K562 (cell line): ENCODE results near the gene CACNG7. TPM values are rescaled to one million over a fixed set of nuclear protein-coding genes. Genes with fewer than 3 reads are reported as not detected.

Experiments
- BRCA1 ChIP-seq, 2 experiments: fragments of 450-650 bp in 1 of 2; sonication (generic) in 1 of 2; formaldehyde crosslinking in 1 of 2; IDR thresholded peaks; 2 replicates each; pipeline versions ENCODE4 v1.5.0 to v1.6.1; 2017 to 2020; ENCODE audit warnings: mild to moderate bottlenecking in 1 of 2, missing genetic modification reagents in 1 of 2
- CREB1 ChIP-seq, 2 experiments: sonication (generic) in 1 of 2; formaldehyde crosslinking in 1 of 2; IDR thresholded peaks; 2 replicates each; pipeline versions ENCODE4 v1.6.1 to v1.8.0; 2012 to 2022; ENCODE audit warnings: inconsistent platforms in 1 of 2, mild to moderate bottlenecking in 1 of 2, missing genetic modification reagents in 1 of 2, moderate library complexity in 1 of 2
- E2F3 ChIP-seq: fragments of 250-450 bp; sonication (Bioruptor Pico); IDR thresholded peaks from 2 replicates; pipeline ENCODE4 v1.4.0; 2020; ENCODE audit warnings: mild to moderate bottlenecking
- GABPB1 ChIP-seq: sonication (generic); formaldehyde crosslinking; IDR thresholded peaks from 2 replicates; pipeline ENCODE4 v1.8.0; 2022; ENCODE audit warnings: mild to moderate bottlenecking, missing genetic modification reagents
- GATAD2A ChIP-seq: fragments of 450-650 bp; IDR thresholded peaks from 2 replicates; pipeline ENCODE4 v1.6.1; 2017
- HDAC1 ChIP-seq, 2 experiments: fragments of 450-650 bp; IDR thresholded peaks; 2 replicates each; pipeline ENCODE4 v1.6.1; 2016 to 2017; ENCODE audit warnings: inconsistent platforms in 1 of 2, mild to moderate bottlenecking in 1 of 2, moderate library complexity in 1 of 2
- ILK ChIP-seq: fragments of 450-650 bp; IDR thresholded peaks from 2 replicates; pipeline ENCODE4 v1.6.1; 2016; ENCODE audit warnings: missing genetic modification characterization, low read depth, mild to moderate bottlenecking, missing compliant biosample characterization, moderate library complexity, borderline replicate concordance
- KDM2B ChIP-seq: fragments of 250-450 bp; sonication (Bioruptor Pico); IDR thresholded peaks from 2 replicates; pipeline ENCODE4 v1.8.0; 2021; ENCODE audit warnings: mild to moderate bottlenecking, moderate library complexity
- MYBL2 ChIP-seq, 2 experiments: fragments of 450-650 bp in 1 of 2; sonication (generic) in 1 of 2; formaldehyde crosslinking in 1 of 2; IDR thresholded peaks; 2 replicates each; pipeline versions ENCODE4 v1.6.1 to v1.8.1; 2017 to 2022; ENCODE audit warnings: borderline replicate concordance in 1 of 2, inconsistent platforms in 1 of 2, low read depth in 1 of 2, mild to moderate bottlenecking in 1 of 2, missing genetic modification reagents in 1 of 2, moderate library complexity in 1 of 2
- MYC ChIP-seq, 2 experiments: fragments of 250-450 bp in 1 of 2; sonication (Bioruptor Pico) in 1 of 2; IDR thresholded peaks; 2 replicates each; pipeline versions ENCODE4 v1.5.1 to v1.6.1; 2012 to 2021; ENCODE audit warnings: low read depth in 2 of 2, borderline replicate concordance in 1 of 2, improper control_type of control experiment in 1 of 2, low read length in 1 of 2, mild to moderate bottlenecking in 1 of 2, moderate library complexity in 1 of 2
- NBN ChIP-seq: fragments of 450-650 bp; IDR thresholded peaks from 2 replicates; pipeline ENCODE4 v1.6.1; 2016; ENCODE audit warnings: low read depth, mild to moderate bottlenecking
- NR2C2 ChIP-seq, 2 experiments: fragments of 200-800 bp in 1 of 2; sonication (Bioruptor generic) in 1 of 2; sonication (generic) in 1 of 2; formaldehyde crosslinking in 1 of 2; IDR thresholded peaks; 2 replicates each; pipeline versions ENCODE4 v1.6.1 to v1.8.0; 2016 to 2022; ENCODE audit warnings: mild to moderate bottlenecking in 1 of 2, missing compliant biosample characterization in 1 of 2, missing genetic modification characterization in 1 of 2, missing genetic modification reagents in 1 of 2
- SMAD4 ChIP-seq: fragments of 250-450 bp; sonication (Bioruptor Pico); conservative IDR thresholded peaks from 2 replicates; pipeline ENCODE4 v1.8.0; 2021; ENCODE audit warnings: inconsistent platforms, mild to moderate bottlenecking, moderate library complexity
- SREBF2 ChIP-seq: sonication (generic); formaldehyde crosslinking; IDR thresholded peaks from 2 replicates; pipeline ENCODE4 v1.4.0; 2020; ENCODE audit warnings: mild to moderate bottlenecking, missing genetic modification reagents
- SRSF1 ChIP-seq: fragments of 200-400 bp; formaldehyde crosslinking; IDR thresholded peaks from 2 replicates; pipeline ENCODE4 v1.6.1; 2017; ENCODE audit warnings: mild to moderate bottlenecking, low read depth, low read length, moderate library complexity
- TRIM24 ChIP-seq, 2 experiments: fragments of 450-650 bp; IDR thresholded peaks; 2 replicates each; pipeline ENCODE4 v1.6.1; 2016
- ZNF41 ChIP-seq: fragments of 250-450 bp; sonication (Bioruptor Pico); conservative IDR thresholded peaks from 2 replicates; pipeline ENCODE4 v1.4.0; 2020; ENCODE audit warnings: mild to moderate bottlenecking
- ZNF76 ChIP-seq: fragments of 250-450 bp; sonication (Bioruptor Pico); IDR thresholded peaks from 2 replicates; pipeline ENCODE4 v1.4.0; 2020; ENCODE audit warnings: mild to moderate bottlenecking, moderate library complexity, borderline replicate concordance
- polyA plus RNA-seq, 8 experiments: library from polyadenylated mRNA; depleted of rRNA in 4 of 8; stranded (reverse) in 5 of 8; unstranded in 3 of 8; fragments of >200 nt; fragmentation: Nextera tagmentation in 2 of 8; fragmentation: Illumina TruSeq in 1 of 8; extraction: Ambion mirVana in 2 of 8; extraction: Trizol in 1 of 8; gene quantifications; 2 replicates each; pipeline versions ENCODE4 v1.2.1 to v1.2.3, GENCODE V29; 2011 to 2014; ENCODE audit warnings: inconsistent platforms in 1 of 8, missing spikeins in 1 of 8
- total RNA-seq, 7 experiments: library from RNA; depleted of rRNA in 6 of 7; stranded (reverse); fragments of >200 nt in 6 of 7; fragmentation: Illumina TruSeq in 2 of 7; extraction: Trizol in 2 of 7; gene quantifications; 2 replicates each; pipeline versions ENCODE4 v1.2.1 to v1.2.3, GENCODE V29; 2011 to 2021; ENCODE audit warnings: low replicate concordance in 1 of 7
- TF ChIP-seq, protein P1 (sequence below): fragments of 450-650 bp; formaldehyde crosslinking; IDR thresholded peaks from 2 replicates; pipeline ENCODE4 v1.4.0; 2020; ENCODE audit warnings: mild to moderate bottlenecking, mixed read lengths
- TF ChIP-seq, protein P2 (sequence below): sonication (generic); formaldehyde crosslinking; IDR thresholded peaks from 2 replicates; pipeline ENCODE4 v1.8.0; 2022; ENCODE audit warnings: mild to moderate bottlenecking, low read depth, missing genetic modification reagents
- TF ChIP-seq, protein P3 (sequence below): fragments of 200-800 bp; sonication (Bioruptor generic); IDR thresholded peaks from 2 replicates; pipeline ENCODE4 v1.6.1; 2017; ENCODE audit warnings: missing genetic modification characterization, missing compliant biosample characterization

The CACNG7 gene
- total and polyA plus RNA-seq, 9 of the 15 experiments (the other 6 are each of a cell fraction or from before 2014, with no cell fraction given) = not detected

DNA sequence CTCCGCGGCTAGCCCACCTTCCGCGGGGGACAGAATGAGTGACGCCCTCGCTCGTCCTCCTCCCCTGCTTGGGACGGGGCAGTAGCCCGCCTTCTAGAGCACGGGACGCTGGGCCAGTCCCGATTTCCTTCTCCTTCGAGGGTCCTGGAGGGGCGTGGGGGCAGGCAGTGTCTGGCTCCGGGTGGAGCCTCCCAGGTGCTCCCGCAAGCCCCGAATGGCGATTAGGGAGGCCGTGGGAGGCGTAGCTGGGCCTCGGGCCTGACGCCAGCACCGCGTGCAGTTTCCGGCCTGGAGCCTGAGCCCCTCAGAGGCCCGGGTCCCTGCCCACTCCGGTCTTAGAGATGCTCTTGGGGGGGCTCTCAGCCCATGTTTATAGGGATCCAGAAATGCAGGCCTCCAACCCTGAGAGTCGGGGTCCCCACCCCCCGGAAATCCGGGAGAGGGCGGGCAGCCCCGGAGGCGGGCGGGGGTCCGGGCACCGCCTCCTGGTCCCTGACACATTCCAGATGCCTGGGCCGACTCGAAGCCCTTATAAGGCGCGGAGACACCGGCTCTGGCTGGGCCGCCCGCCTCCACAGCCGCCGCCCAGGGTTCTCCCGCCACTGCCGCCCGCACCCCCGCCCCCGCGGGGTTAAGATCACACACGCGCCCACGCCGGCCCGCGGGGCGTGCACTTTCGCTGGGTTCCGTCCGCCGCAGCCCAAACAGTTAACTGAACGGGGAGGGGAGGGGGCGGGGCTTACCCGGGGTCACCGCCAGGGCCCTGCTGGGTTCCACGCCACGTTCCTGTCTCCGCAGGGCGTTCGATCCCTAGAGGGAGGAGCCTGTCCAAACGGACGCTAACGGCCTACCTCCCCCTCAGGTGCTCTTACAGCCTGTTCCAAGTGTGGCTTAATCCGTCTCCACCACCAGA lies 39.9 kb upstream of the CACNG7 start (continued):
- TF ChIP-seq, protein P1, sequence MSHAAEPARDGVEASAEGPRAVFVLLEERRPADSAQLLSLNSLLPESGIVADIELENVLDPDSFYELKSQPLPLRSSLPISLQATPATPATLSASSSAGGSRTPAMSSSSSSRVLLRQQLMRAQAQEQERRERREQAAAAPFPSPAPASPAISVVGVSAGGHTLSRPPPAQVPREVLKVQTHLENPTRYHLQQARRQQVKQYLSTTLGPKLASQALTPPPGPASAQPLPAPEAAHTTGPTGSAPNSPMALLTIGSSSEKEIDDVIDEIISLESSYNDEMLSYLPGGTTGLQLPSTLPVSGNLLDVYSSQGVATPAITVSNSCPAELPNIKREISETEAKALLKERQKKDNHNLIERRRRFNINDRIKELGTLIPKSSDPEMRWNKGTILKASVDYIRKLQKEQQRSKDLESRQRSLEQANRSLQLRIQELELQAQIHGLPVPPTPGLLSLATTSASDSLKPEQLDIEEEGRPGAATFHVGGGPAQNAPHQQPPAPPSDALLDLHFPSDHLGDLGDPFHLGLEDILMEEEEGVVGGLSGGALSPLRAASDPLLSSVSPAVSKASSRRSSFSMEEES (CRISPR knock-in tag) = no peak
- TF ChIP-seq ZNF76 (CRISPR knock-in tag) = no peak
- peak in 1 of 2 experiments; percentile 76; a peak in 2 of 4 replicates for TF ChIP-seq HDAC1 (IDR thresholded peaks at IDR 0.05)
- no peak for TF ChIP-seq ZNF41 (CRISPR knock-in tag)
- TF ChIP-seq SREBF2 (CRISPR knock-in tag) = no peak
- peak; percentile 67; the same call in 1 of the 2 replicates for TF ChIP-seq GABPB1 (CRISPR knock-in tag)
- no peak for TF ChIP-seq SRSF1
- peak; percentile 56 for TF ChIP-seq MYBL2 (IDR thresholded peaks at IDR 0.05; ENCODE audit: low read depth)
- no peak for TF ChIP-seq MYBL2 (CRISPR knock-in tag; IDR thresholded peaks at IDR 0.05; ENCODE audit: borderline replicate concordance)
- 0 out of 2 replicates have a peak, but pooled peaks have one; percentile 33 for TF ChIP-seq E2F3
- TF ChIP-seq NR2C2 (CRISPR knock-in tag; IDR thresholded peaks at IDR 0.05) = peak; percentile 95
- TF ChIP-seq NR2C2 (tag; IDR thresholded peaks at IDR 0.05) = peak; percentile 97
- TF ChIP-seq ILK = no peak
- TF ChIP-seq, protein P2, sequence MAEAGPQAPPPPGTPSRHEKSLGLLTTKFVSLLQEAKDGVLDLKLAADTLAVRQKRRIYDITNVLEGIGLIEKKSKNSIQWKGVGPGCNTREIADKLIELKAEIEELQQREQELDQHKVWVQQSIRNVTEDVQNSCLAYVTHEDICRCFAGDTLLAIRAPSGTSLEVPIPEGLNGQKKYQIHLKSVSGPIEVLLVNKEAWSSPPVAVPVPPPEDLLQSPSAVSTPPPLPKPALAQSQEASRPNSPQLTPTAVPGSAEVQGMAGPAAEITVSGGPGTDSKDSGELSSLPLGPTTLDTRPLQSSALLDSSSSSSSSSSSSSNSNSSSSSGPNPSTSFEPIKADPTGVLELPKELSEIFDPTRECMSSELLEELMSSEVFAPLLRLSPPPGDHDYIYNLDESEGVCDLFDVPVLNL (CRISPR knock-in tag) = no peak
- TF ChIP-seq SMAD4 (CRISPR knock-in tag) = peak; percentile 94
- peak; percentile 72; the same call in 1 of the 2 replicates for TF ChIP-seq MYC (IDR thresholded peaks at IDR 0.05; ENCODE audit: low read depth, low read length)
- 0 out of 2 replicates have a peak, but pooled peaks have one; percentile 18 for TF ChIP-seq MYC (CRISPR knock-in tag; IDR thresholded peaks at IDR 0.05; ENCODE audit: borderline replicate concordance, low read depth)
- TF ChIP-seq GATAD2A = peak; percentile 62; the same call in 1 of the 2 replicates
- no peak for TF ChIP-seq BRCA1 (IDR thresholded peaks at IDR 0.05)
- no peak for TF ChIP-seq BRCA1 (CRISPR knock-in tag; IDR thresholded peaks at IDR 0.05)
- peak; percentile 83; the same call in 1 of the 2 replicates for TF ChIP-seq NBN
- TF ChIP-seq KDM2B (CRISPR knock-in tag) = no peak
- TF ChIP-seq, protein P3, sequence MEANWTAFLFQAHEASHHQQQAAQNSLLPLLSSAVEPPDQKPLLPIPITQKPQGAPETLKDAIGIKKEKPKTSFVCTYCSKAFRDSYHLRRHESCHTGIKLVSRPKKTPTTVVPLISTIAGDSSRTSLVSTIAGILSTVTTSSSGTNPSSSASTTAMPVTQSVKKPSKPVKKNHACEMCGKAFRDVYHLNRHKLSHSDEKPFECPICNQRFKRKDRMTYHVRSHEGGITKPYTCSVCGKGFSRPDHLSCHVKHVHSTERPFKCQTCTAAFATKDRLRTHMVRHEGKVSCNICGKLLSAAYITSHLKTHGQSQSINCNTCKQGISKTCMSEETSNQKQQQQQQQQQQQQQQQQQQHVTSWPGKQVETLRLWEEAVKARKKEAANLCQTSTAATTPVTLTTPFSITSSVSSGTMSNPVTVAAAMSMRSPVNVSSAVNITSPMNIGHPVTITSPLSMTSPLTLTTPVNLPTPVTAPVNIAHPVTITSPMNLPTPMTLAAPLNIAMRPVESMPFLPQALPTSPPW (CRISPR knock-in tag) = peak; percentile 96
- peak; percentile 28; the same call in 1 of the 2 replicates for TF ChIP-seq CREB1 (IDR thresholded peaks at IDR 0.05)
- peak; percentile 20; the same call in 1 of the 2 replicates for TF ChIP-seq CREB1 (CRISPR knock-in tag; IDR thresholded peaks at IDR 0.05)
- no peak for TF ChIP-seq TRIM24 (IDR thresholded peaks at IDR 0.05)
